H1 (cell line): ENCODE results near the gene SSBP3. TPM values are rescaled to one million over a fixed set of nuclear protein-coding genes. Genes with fewer than 3 reads are reported as not detected.

Experiments
- ATF3 ChIP-seq: IDR thresholded peaks from 2 replicates; pipeline ENCODE4 v1.6.1; 2011; ENCODE audit warnings: low read depth, mild to moderate bottlenecking, low read length; ENCODE audit not compliant: insufficient read depth
- CHD7 ChIP-seq: fragments of 300-600 bp; sonication (generic); IDR thresholded peaks from 2 replicates; pipeline ENCODE4 v1.7.1; 2012; ENCODE audit warnings: low read length, moderate library complexity, mild to moderate bottlenecking, inconsistent platforms; ENCODE audit not compliant: insufficient replicate concordance
- EGR1 ChIP-seq: IDR thresholded peaks from 2 replicates; pipeline ENCODE4 v1.6.1; 2011; ENCODE audit warnings: low read depth, low read length, borderline replicate concordance
- POU5F1 ChIP-seq: IDR thresholded peaks from 2 replicates; pipeline ENCODE4 v1.6.1; 2011; ENCODE audit warnings: low read depth, mild to moderate bottlenecking, low read length, moderate library complexity
- USF2 ChIP-seq: IDR thresholded peaks from 2 replicates; pipeline ENCODE4 v1.6.1; 2011; ENCODE audit warnings: low read length, improper control_type of control experiment
- YY1 ChIP-seq: IDR thresholded peaks from 2 replicates; pipeline ENCODE4 v1.6.1; 2011; ENCODE audit warnings: low read depth, mild to moderate bottlenecking, low read length
- polyA plus RNA-seq, 7 experiments: library from polyadenylated mRNA; depleted of rRNA in 3 of 7; stranded (reverse) in 5 of 7; unstranded in 2 of 7; fragments of >200 nt in 5 of 7; fragments of 200-250 nt in 2 of 7; gene quantifications; 1 replicate in 5 of 7; 2 replicates in 1 of 7; 4 replicates in 1 of 7; pipeline versions ENCODE4 v1.2.1 to v1.2.3, GENCODE V29; 2011 to 2013; ENCODE audit warnings: missing spikeins in 2 of 7, mixed read lengths in 2 of 7
- total RNA-seq: library from RNA; stranded (reverse); fragmentation: NEBNext Ultra II Directional; extraction: Animal tissue kit (Norgen Biotek cat#: 25700); gene quantifications from 2 replicates; pipeline ENCODE4 v1.2.1, GENCODE V29; 2021

SSBP3 gene
- total and polyA plus RNA-seq, 2 of the 8 experiments (the other 6 are each of a cell fraction or from before 2014, with no cell fraction given): 99.7 to 133 TPM

GRCh38 chr1:54375298-54375697 is 30.9 kb downstream of the SSBP3 start (continued):
- TF ChIP-seq CHD7: no peak
- TF ChIP-seq YY1: no peak
- TF ChIP-seq ATF3: no peak
- no peak for TF ChIP-seq USF2
- TF ChIP-seq POU5F1: no peak
- TF ChIP-seq EGR1: no peak
